Psoas muscle (tissue), 8 donors: ENCODE results near the gene AUTS2. TPM values are rescaled to one million over a fixed set of nuclear protein-coding genes. Genes with fewer than 3 reads are reported as not detected.

Experiments
- ATAC-seq, 4 donors: fragments of 200-7000 bp; cut with Tn5 transposase; one replicate each; pipeline ENCODE4 v1.9.1; 2020; ENCODE audit warnings: moderate library complexity in 3 of 4, mild to moderate bottlenecking in 2 of 4
- DNase-seq, 2 donors: peaks; one replicate each; pipeline ENCODE4 v3.0.0-alpha.2; 2020
- H3K27ac ChIP-seq: fragments of 200-600 bp; one replicate; pipeline ENCODE4 v1.8.0; 2022
- H3K27me3 ChIP-seq, 3 donors: fragments of 200-600 bp in 1 of 3; one replicate each; pipeline versions ENCODE4 v1.6.1 to v1.8.0; 2013 to 2022; ENCODE audit warnings: low read length in 2 of 3, mild to moderate bottlenecking in 2 of 3, moderate library complexity in 1 of 3; ENCODE audit not compliant: insufficient read depth in 3 of 3
- H3K36me3 ChIP-seq, 2 donors: fragments of 200-600 bp in 1 of 2; one replicate each; pipeline versions ENCODE4 v1.6.1 to v1.8.0; 2013 to 2022; ENCODE audit warnings: low read depth in 1 of 2, mild to moderate bottlenecking in 1 of 2, moderate library complexity in 1 of 2; ENCODE audit not compliant: insufficient read depth in 1 of 2
- H3K4me1 ChIP-seq: fragments of 200-600 bp; one replicate; pipeline ENCODE4 v1.8.0; 2022
- H3K4me3 ChIP-seq: fragments of 200-600 bp; one replicate; pipeline ENCODE4 v1.8.0; 2022; ENCODE audit warnings: mild to moderate bottlenecking
- H3K9me3 ChIP-seq: fragments of 200-600 bp; one replicate; pipeline ENCODE4 v1.8.0; 2022
- CTCF ChIP-seq: fragments of 200-600 bp; IDR thresholded peaks from one replicate; pipeline ENCODE4 v1.8.0; 2022; ENCODE audit warnings: antibody characterized with exemption
- WGBS, 3 donors: extraction: QIAGEN DNeasy Blood & Tissue Kit; methylation state at CpG; one replicate each; pipeline versions ENCODE4 v1.1.6 to v1.1.7; 2013; 5-methylcytosine and 5-hydroxymethylcytosine counted together
- intact Hi-C, 2 donors: fragments of 100-400 bp; cut with DNase I; formaldehyde crosslinking; loops; one replicate each; pipeline versions ENCODE4 v1.11.0 to v1.14.2; 2022
- polyA plus RNA-seq, 3 donors: library from polyadenylated mRNA; stranded (reverse); fragments of 200-250 nt; gene quantifications; one replicate each; pipeline ENCODE4 v1.2.3, GENCODE V29; 2013
- total RNA-seq, 4 donors: library from RNA; stranded (reverse); fragmentation: NEBNext Ultra II Directional in 2 of 4; extraction: Animal tissue kit (Norgen Biotek cat#: 25700) in 2 of 4; gene quantifications; one replicate each; pipeline versions ENCODE4 v1.2.1 to v1.2.4, GENCODE V29; 2021 to 2023
- donor health status: healthy with polysubstance abuse.
- donor health status: DM: no; HTN: no; CAD: no; lungs with moderate emphysema.
- donor health status: Bipolar disorder and iron deficiency.
- donor health status: healthy.
- donor health status: DM: yes; HTN: yes; CAD: no.
- donor health status: DM: no; HTN: no; CAD: no.
- donor health status: DM: no; HTN: no; CAD: no.
- donor health status: DM: yes; HTN: yes; CAD: no.

AUTS2 gene
- total and polyA plus RNA-seq, 7 donors = 5.0 to 33.5 (median 14.3) TPM

GRCh38 chr7:70599446-70600190 is 1001.3 kb downstream of the AUTS2 start:
- no peak for DNase-seq
- Histone ChIP-seq H3K4me1 (no peaks in the 10 kb centered on the region), H3K9me3 (no peaks in the 10 kb centered on the region), H3K36me3 (no peaks in the 10 kb centered on the region), H3K27ac (no peak overlapping the region), H3K4me3 (no peak overlapping the region), H3K27me3 (peaks cover 0 to 7% (median 0%) of the 10 kb centered on the region in 3 donors)
- no peak for ATAC-seq
- 80 to 83% (median 80%) methylated on average over 5 of the region's 5 CpGs for WGBS, 3 donors
- TF ChIP-seq CTCF = no peak
- intact Hi-C loops = no loop called here

GRCh38 chr7:70600993-70601392 is 1002.7 kb downstream of the AUTS2 start:
- no peak for TF ChIP-seq CTCF
- ATAC-seq = no peak
- H3K4me3 ChIP-seq = no peak overlapping the region
- H3K27me3 ChIP-seq = peaks cover 0 to 7% (median 0%) of the 10 kb centered on the region in 3 donors
- intact Hi-C loops = no loop called here
- WGBS, 3 donors = 97 to 98% (median 97%) methylated on average over 1 of the region's 1 CpG
- H3K27ac ChIP-seq = no peak overlapping the region
- H3K4me1 ChIP-seq = no peaks in the 10 kb centered on the region
- no peak for DNase-seq
- no peaks in the 10 kb centered on the region for H3K36me3 ChIP-seq
- no peaks in the 10 kb centered on the region for H3K9me3 ChIP-seq

- Histone ChIP-seq H3K4me1 (no peaks in the 10 kb centered on the region), H3K27me3 (no peaks in the 10 kb centered on the region), H3K4me3 (no peak overlapping the region), H3K27ac (no peak overlapping the region), H3K9me3 (no peaks in the 10 kb centered on the region), H3K36me3 (no peaks in the 10 kb centered on the region)
- intact Hi-C loops = no loop called here
- TF ChIP-seq CTCF = no peak
- 19 to 44% (median 41%) methylated on average over 4 of the region's 4 CpGs for WGBS, 3 donors
- ATAC-seq (no peak), DNase-seq (no peak)
Measured at GRCh38 chr7:70602117-70602516, 1003.8 kb downstream of the AUTS2 start.

- WGBS, 3 donors = 91 to 94% (median 92%) methylated on average over 7 of the region's 7 CpGs
- no peaks in the 10 kb centered on the region for H3K4me1 ChIP-seq
- no peak for ATAC-seq
Measured at GRCh38 chr7:70607281-70607680, 1009.0 kb downstream of the AUTS2 start.

More at GRCh38 chr7:70607281-70607680, 1009.0 kb downstream of the AUTS2 start:
- DNase-seq = no peak
- intact Hi-C loops = no loop called here
- Histone ChIP-seq H3K36me3 (no peaks in the 10 kb centered on the region), H3K9me3 (no peaks in the 10 kb centered on the region), H3K27ac (no peak overlapping the region), H3K4me3 (no peak overlapping the region), H3K27me3 (no peaks in the 10 kb centered on the region)
- TF ChIP-seq CTCF = no peak
